OCI-LY7 (cell line): Measurements from ENCODE around the gene CMIP. TPM values are rescaled to one million over a fixed set of nuclear protein-coding genes. Genes with fewer than 3 reads are reported as not detected.
"Not testable (repeated sequence)": the region's sequence is repeated elsewhere in the genome, so short reads cannot be mapped to it uniquely, and the experiment has no call there.

Source experiments
- BruUV-seq: library from RNA; stranded (reverse); fragments of 400-500 nt; replicated peaks from 2 replicates; lab custom pipeline; 2021; lab: Mats Ljungman, UMichigan
- CTCF ChIA-PET: fragments of 300-600 bp; sonication (Branson Sonifier 250); formaldehyde crosslinking; loops from one replicate; lab custom pipeline; 2022; ENCODE audit warnings: antibody characterized with exemption; ENCODE audit not compliant: unreplicated experiment; lab: Charles Lee
- POLR2A ChIA-PET: fragments of 300-600 bp; sonication (Branson Sonifier 250); formaldehyde crosslinking; loops from one replicate; lab custom pipeline; 2022; ENCODE audit warnings: antibody characterized with exemption; lab: Charles Lee
- DNase-seq: peaks from one replicate; pipeline ENCODE4 v3.0.0-alpha.2; 2015; ENCODE audit warnings: low spot score
- H2AFZ ChIP-seq: fragments of 200-600 bp; sonication (generic), shearing (Covaris generic); 2 replicates; pipeline ENCODE4 v1.6.1; 2014; ENCODE audit warnings: mild to moderate bottlenecking, antibody characterized with exemption, low read length, moderate library complexity
- H3K27ac ChIP-seq: fragments of 200-600 bp; sonication (generic); 2 replicates; pipeline ENCODE4 v1.5.1; 2014; ENCODE audit warnings: mixed run types, low read depth, mild to moderate bottlenecking, moderate library complexity, low read length, inconsistent platforms; ENCODE audit not compliant: poor library complexity, severe bottlenecking
- H3K36me3 ChIP-seq: fragments of 200-600 bp; sonication (generic); 2 replicates; pipeline ENCODE4 v1.6.1; 2014; ENCODE audit warnings: mild to moderate bottlenecking, antibody characterized with exemption, low read length, moderate library complexity, mixed read lengths; ENCODE audit not compliant: insufficient read depth
- H3K4me1 ChIP-seq: fragments of 200-600 bp; sonication (generic); 2 replicates; pipeline ENCODE4 v1.5.1; 2014; ENCODE audit warnings: mild to moderate bottlenecking, low read length; ENCODE audit not compliant: insufficient read depth, poor library complexity, severe bottlenecking
- H3K4me2 ChIP-seq: fragments of 200-600 bp; sonication (generic); 2 replicates; pipeline ENCODE4 v1.6.1; 2014; ENCODE audit warnings: mild to moderate bottlenecking, low read length
- H3K4me3 ChIP-seq: fragments of 200-600 bp; sonication (generic); 2 replicates; pipeline ENCODE4 v1.5.1; 2014; ENCODE audit warnings: mild to moderate bottlenecking, low read depth, low read length; ENCODE audit not compliant: poor library complexity, severe bottlenecking
- H3K79me2 ChIP-seq: fragments of 200-600 bp; sonication (generic); 2 replicates; pipeline ENCODE4 v1.6.1; 2016; ENCODE audit warnings: low read depth, mild to moderate bottlenecking, low read length, moderate library complexity, mixed read lengths; ENCODE audit not compliant: insufficient read depth
- H3K9me2 ChIP-seq: fragments of 200-600 bp; sonication (generic); 2 replicates; pipeline ENCODE4 v1.6.1; 2016; ENCODE audit warnings: mild to moderate bottlenecking, low read length, mixed read lengths; ENCODE audit not compliant: insufficient read depth
- H3K9me3 ChIP-seq: fragments of 200-600 bp; sonication (generic); 2 replicates; pipeline ENCODE4 v1.6.1; 2014; ENCODE audit warnings: mild to moderate bottlenecking, mixed run types, low read length, mixed read lengths
- H4K20me1 ChIP-seq: fragments of 200-600 bp; sonication (generic); 2 replicates; pipeline ENCODE4 v1.6.1; 2014; ENCODE audit warnings: mild to moderate bottlenecking, antibody characterized with exemption, low read length, moderate library complexity, mixed read lengths; ENCODE audit not compliant: insufficient read depth
- EZH2phosphoT487 ChIP-seq: fragments of 200-600 bp; sonication (generic); IDR thresholded peaks from 2 replicates; pipeline ENCODE4 v1.6.1; 2018; ENCODE audit warnings: low read depth, borderline replicate concordance, mild to moderate bottlenecking, mixed run types, antibody characterized with exemption, low read length, moderate library complexity, mixed read lengths
- intact Hi-C: fragments of 100-400 bp; cut with micrococcal nuclease; formaldehyde crosslinking; loops from one replicate; pipeline ENCODE4 v1.10.0; 2022; ENCODE audit not compliant: unreplicated experiment
- total RNA-seq, 2 experiments: library from RNA; depleted of rRNA in 1 of 2; stranded (reverse); fragments of >200 nt in 1 of 2; shearing (Covaris generic) in 1 of 2; gene quantifications; 2 replicates each; pipeline ENCODE4 v1.2.3, GENCODE V29; 2014 to 2022
- TF ChIP-seq, protein P1 (sequence below): fragments of 200-600 bp; sonication (generic); conservative IDR thresholded peaks from 2 replicates; pipeline ENCODE4 v1.5.1; 2014; ENCODE audit warnings: mild to moderate bottlenecking, antibody characterized with exemption, low read length, moderate library complexity, mixed read lengths

The CMIP gene
- total RNA-seq, 2 experiments from 2014 or later: 15.4 to 70.3 TPM

DNA sequence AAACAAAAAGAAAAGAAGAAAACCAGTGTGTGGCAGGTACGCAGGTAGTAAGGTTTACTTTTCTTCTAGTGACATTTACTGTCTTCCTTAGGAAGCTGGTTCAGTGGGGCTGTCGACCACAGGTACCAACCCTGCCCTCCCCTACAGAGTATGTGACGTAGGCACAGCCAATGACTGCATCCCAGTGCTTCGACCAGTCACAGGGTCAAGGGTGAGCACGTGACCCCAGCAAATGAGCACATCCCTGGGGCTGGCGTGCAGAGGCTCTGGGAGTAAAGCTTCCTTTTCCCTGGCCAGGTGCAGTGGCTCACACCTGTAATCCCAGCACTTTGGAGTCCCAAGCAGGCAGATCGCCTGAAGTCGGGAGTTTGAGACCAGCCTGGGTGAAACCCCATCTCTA lies 295.6 kb downstream of the CMIP start:
- H3K4me1 ChIP-seq: peaks cover 59% of the 10 kb centered on the region
- intact Hi-C loops: no loop called here
- TF ChIP-seq, protein P1, sequence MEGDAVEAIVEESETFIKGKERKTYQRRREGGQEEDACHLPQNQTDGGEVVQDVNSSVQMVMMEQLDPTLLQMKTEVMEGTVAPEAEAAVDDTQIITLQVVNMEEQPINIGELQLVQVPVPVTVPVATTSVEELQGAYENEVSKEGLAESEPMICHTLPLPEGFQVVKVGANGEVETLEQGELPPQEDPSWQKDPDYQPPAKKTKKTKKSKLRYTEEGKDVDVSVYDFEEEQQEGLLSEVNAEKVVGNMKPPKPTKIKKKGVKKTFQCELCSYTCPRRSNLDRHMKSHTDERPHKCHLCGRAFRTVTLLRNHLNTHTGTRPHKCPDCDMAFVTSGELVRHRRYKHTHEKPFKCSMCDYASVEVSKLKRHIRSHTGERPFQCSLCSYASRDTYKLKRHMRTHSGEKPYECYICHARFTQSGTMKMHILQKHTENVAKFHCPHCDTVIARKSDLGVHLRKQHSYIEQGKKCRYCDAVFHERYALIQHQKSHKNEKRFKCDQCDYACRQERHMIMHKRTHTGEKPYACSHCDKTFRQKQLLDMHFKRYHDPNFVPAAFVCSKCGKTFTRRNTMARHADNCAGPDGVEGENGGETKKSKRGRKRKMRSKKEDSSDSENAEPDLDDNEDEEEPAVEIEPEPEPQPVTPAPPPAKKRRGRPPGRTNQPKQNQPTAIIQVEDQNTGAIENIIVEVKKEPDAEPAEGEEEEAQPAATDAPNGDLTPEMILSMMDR: no peak
- TF ChIP-seq EZH2phosphoT487: no peak
- no peaks in the 10 kb centered on the region for H4K20me1 ChIP-seq
- BruUV-seq: no TSS peak
- no peaks in the 10 kb centered on the region for H3K9me2 ChIP-seq
- H3K4me3 ChIP-seq: peak overlapping the region; percentile 71
- DNase-seq: peak; percentile 93
- peaks cover 39% of the 10 kb centered on the region for H3K79me2 ChIP-seq
- peaks cover 9% of the 10 kb centered on the region for H3K36me3 ChIP-seq
- CTCF ChIA-PET: interaction anchor here (0.7 to 1.5 kb wide), 2 partner anchors 10 to 13 kb away, joined by 3 to 5 read pairs; no protein-coding TSS in a partner anchor
- no peaks in the 10 kb centered on the region for H3K9me3 ChIP-seq
- H3K4me2 ChIP-seq: peak overlapping the region; percentile 97
- H2AFZ ChIP-seq: peak overlapping the region; percentile 29; the same call in 1 of the 2 replicates
- H3K27ac ChIP-seq: peak overlapping the region; percentile 89
- POLR2A ChIA-PET: interaction anchor here (0.6 to 4.1 kb wide), 23 partner anchors 9 to 666 kb away, joined by 3 to 26 read pairs (median 4); no protein-coding TSS in a partner anchor

DNA sequence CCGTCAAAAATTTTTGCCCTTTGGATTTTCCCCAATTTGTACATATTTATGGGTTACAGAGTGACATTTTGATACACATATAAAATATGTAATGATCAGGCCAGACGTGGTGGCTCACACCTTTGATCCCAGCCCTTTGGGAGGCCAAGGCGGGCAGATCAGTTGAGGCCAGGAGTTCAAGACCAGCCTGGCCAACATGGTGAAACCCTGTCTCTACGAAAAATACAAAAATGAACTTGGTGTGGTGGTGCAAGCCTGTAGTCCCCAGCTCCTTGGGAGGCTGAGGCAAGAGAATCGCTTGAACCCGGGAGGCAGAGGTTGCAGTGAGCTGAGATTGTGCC lies 296.8 kb downstream of the CMIP start:
- BruUV-seq, H4K20me1 ChIP-seq, intact Hi-C loops, CTCF ChIA-PET, H3K9me2 ChIP-seq, H2AFZ ChIP-seq, H3K36me3 ChIP-seq, H3K9me3 ChIP-seq, DNase-seq: not testable (repeated sequence)
- H3K79me2 ChIP-seq: peaks cover 42% of the 10 kb centered on the region
- POLR2A ChIA-PET: interaction anchor here (0.5 to 4.1 kb wide), 9 partner anchors 9 to 101 kb away, joined by 3 to 26 read pairs (median 4); no protein-coding TSS in a partner anchor
- H3K4me3 ChIP-seq: peak overlapping the region; percentile 71
- peaks cover 71% of the 10 kb centered on the region for H3K4me1 ChIP-seq
- peak overlapping the region; percentile 97 for H3K4me2 ChIP-seq
- peak overlapping the region; percentile 89 for H3K27ac ChIP-seq

DNA sequence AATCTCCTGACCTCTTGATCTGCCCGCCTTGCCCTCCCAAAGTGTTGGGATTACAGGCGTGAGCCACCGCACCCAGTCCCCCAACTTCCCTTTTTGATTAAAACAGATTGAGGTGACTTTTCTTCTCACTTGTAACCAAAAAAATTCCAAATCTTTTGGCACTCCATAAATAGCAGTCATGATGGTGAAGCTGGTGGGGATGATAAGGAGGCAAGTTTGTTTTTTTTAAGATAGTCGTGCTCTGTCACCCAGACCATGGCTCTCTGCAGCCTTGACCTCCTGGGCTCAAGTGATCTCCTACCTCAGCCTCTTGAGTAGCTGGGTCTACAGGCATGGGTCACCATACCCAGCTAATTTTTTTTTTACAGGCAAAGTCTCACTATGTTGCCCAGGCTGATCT lies 299.8 kb downstream of the CMIP start:
- Histone ChIP-seq H3K79me2 (peaks cover 66% of the 10 kb centered on the region), H3K36me3 (peaks cover 9% of the 10 kb centered on the region), H3K4me1 (peaks cover 74% of the 10 kb centered on the region), H2AFZ (no peak overlapping the region), H3K9me2 (no peaks in the 10 kb centered on the region), H3K27ac (peak overlapping the region; percentile 57), H3K4me2 (no peak overlapping the region), H3K4me3 (no peak overlapping the region), H3K9me3 (no peaks in the 10 kb centered on the region), H4K20me1 (no peaks in the 10 kb centered on the region)
- TF ChIP-seq, protein P1: no peak
- no peak for TF ChIP-seq EZH2phosphoT487
- ChIA-PET CTCF (no interaction called here), POLR2A (interaction anchor here (0.7 to 0.9 kb wide), 2 partner anchors 8 to 54 kb away, joined by 3 to 4 read pairs; no protein-coding TSS in a partner anchor)
- BruUV-seq: no TSS peak
- intact Hi-C loops: no loop called here
- no peak for DNase-seq
